GM12878 (cell line): ENCODE data around the gene HINT1. TPM values are rescaled to one million over a fixed set of nuclear protein-coding genes. Genes with fewer than 3 reads are reported as not detected.
A peak's percentile ranks its signal among the peaks of the same experiment; 100 is the strongest.

Experiments
- ATAC-seq: fragments of 200-7000 bp; cut with Tn5 transposase; 3 replicates; pipeline ENCODE4 v1.9.1; 2020; ENCODE audit warnings: mild to moderate bottlenecking, moderate library complexity
- Bru-seq: library from RNA; stranded (reverse); fragments of 400-500 nt; gene quantifications from one replicate; lab custom pipeline; 2021; lab: Mats Ljungman, UMichigan
- BruChase-seq, 2 experiments: library from RNA; stranded (reverse); fragments of 400-500 nt; gene quantifications; one replicate each; lab custom pipeline; 2021; lab: Mats Ljungman, UMichigan
- BruUV-seq: library from RNA; stranded (reverse); fragments of 400-500 nt; replicated peaks from 2 replicates; lab custom pipeline; 2021; lab: Mats Ljungman, UMichigan
- CTCF ChIA-PET: fragments of 300-600 bp; sonication (Branson Sonifier 250); formaldehyde crosslinking; extraction: SDS; loops from one replicate; lab custom pipeline; 2021; ENCODE audit warnings: inconsistent platforms; lab: Yijun Ruan, JAX
- POLR2A ChIA-PET: fragments of 350-600 bp; formaldehyde crosslinking; extraction: SDS; loops from one replicate; lab custom pipeline; 2021; ENCODE audit warnings: inconsistent platforms; lab: Charles Lee
- RAD21 ChIA-PET: fragments of 300-600 bp; sonication (Branson Sonifier 250); formaldehyde crosslinking; loops from one replicate; lab custom pipeline; 2023; ENCODE audit warnings: antibody characterized with exemption; ENCODE audit not compliant: unreplicated experiment; lab: Charles Lee
- SMC1A ChIA-PET: fragments of 300-600 bp; sonication (Branson Sonifier 250); formaldehyde crosslinking; loops from one replicate; lab custom pipeline; 2023; ENCODE audit not compliant: unreplicated experiment, uncharacterized antibody; lab: Charles Lee
- DNase-seq: peaks from one replicate; pipeline ENCODE4 v3.0.0-alpha.2; 2011; ENCODE audit warnings: low read depth, low spot score
- FAIRE-seq: peaks from 3 replicates; lab custom pipeline; 2011; peaks lifted over from hg19 to GRCh38; lab: Jason Lieb, UNC
- H2AFZ ChIP-seq: 2 replicates; pipeline ENCODE4 v1.6.0; 2011; ENCODE audit warnings: low read depth, low read length, control low read depth; ENCODE audit not compliant: control insufficient read depth
- H3K27ac ChIP-seq: 2 replicates; pipeline ENCODE4 v1.5.1; 2011; ENCODE audit warnings: control low read depth; ENCODE audit not compliant: control insufficient read depth, insufficient read depth
- H3K27me3 ChIP-seq, 2 experiments: replicated peaks in 1 of 2; 2 replicates each; pipeline versions ENCODE4 v1.6.0 to v1.6.1; 2011; ENCODE audit warnings: low read length in 1 of 2; ENCODE audit not compliant: control insufficient read depth in 2 of 2, insufficient read depth in 2 of 2
- H3K36me3 ChIP-seq, 2 experiments: 2 replicates each; pipeline ENCODE4 v1.5.1; 2011; ENCODE audit warnings: low read length in 1 of 2; ENCODE audit not compliant: control insufficient read depth in 2 of 2, insufficient read depth in 2 of 2
- H3K4me1 ChIP-seq: 2 replicates; pipeline ENCODE4 v1.6.1; 2011; ENCODE audit warnings: mild to moderate bottlenecking, low read length, moderate library complexity, mixed read lengths; ENCODE audit not compliant: control insufficient read depth, insufficient read depth
- H3K4me2 ChIP-seq: 2 replicates; pipeline ENCODE4 v1.6.0; 2011; ENCODE audit warnings: control low read depth; ENCODE audit not compliant: control insufficient read depth, insufficient read depth
- H3K4me3 ChIP-seq: fragments of 200-600 bp; sonication (generic); 2 replicates; pipeline ENCODE4 v1.5.1; 2016
- H3K79me2 ChIP-seq: 2 replicates; pipeline ENCODE4 v1.6.0; 2011; ENCODE audit warnings: low read length; ENCODE audit not compliant: control insufficient read depth, insufficient read depth
- H3K9ac ChIP-seq: 2 replicates; pipeline ENCODE4 v1.8.0; 2011; ENCODE audit warnings: low read length, control low read depth, mixed read lengths; ENCODE audit not compliant: control insufficient read depth, insufficient read depth
- H3K9me3 ChIP-seq: replicated peaks from 3 replicates; pipeline ENCODE4 v1.5.1; 2011; ENCODE audit warnings: mild to moderate bottlenecking, low read length; ENCODE audit not compliant: control insufficient read depth, insufficient read depth
- H4K20me1 ChIP-seq: 2 replicates; pipeline ENCODE4 v1.6.0; 2011; ENCODE audit not compliant: control insufficient read depth, insufficient read depth
- ATF3 ChIP-seq: IDR thresholded peaks from 2 replicates; pipeline ENCODE4 v1.6.1; 2011; ENCODE audit warnings: low read depth, mild to moderate bottlenecking, low read length, moderate library complexity, borderline replicate concordance; ENCODE audit errors: extremely low read depth
- CTCF ChIP-seq, 3 experiments: IDR thresholded peaks in 2 of 3; conservative IDR thresholded peaks in 1 of 3; 2 replicates each; pipeline ENCODE4 v1.5.1; 2011; ENCODE audit warnings: low read depth in 3 of 3, low read length in 3 of 3, mild to moderate bottlenecking in 3 of 3, control low read depth in 2 of 3, moderate library complexity in 2 of 3, inconsistent platforms in 1 of 3, mixed read lengths in 1 of 3; ENCODE audit not compliant: control insufficient read depth in 2 of 3, insufficient read depth in 1 of 3; ENCODE audit errors: extremely low read depth in 1 of 3
- MEF2B ChIP-seq: fragments of 450-650 bp; IDR thresholded peaks from 2 replicates; pipeline ENCODE4 v1.6.1; 2018; ENCODE audit warnings: mild to moderate bottlenecking, moderate library complexity; ENCODE audit not compliant: partially characterized antibody, poor library complexity, severe bottlenecking
- MXI1 ChIP-seq: fragments of 150-350 bp; IDR thresholded peaks from 2 replicates; pipeline ENCODE4 v1.6.1; 2011; ENCODE audit warnings: low read depth, mild to moderate bottlenecking, inconsistent platforms, low read length, improper control_type of control experiment
- POLR2AphosphoS2 ChIP-seq: IDR thresholded peaks from 2 replicates; pipeline ENCODE4 v1.6.1; 2011; ENCODE audit warnings: low read depth, mild to moderate bottlenecking, low read length, improper control_type of control experiment, moderate library complexity
- TBL1XR1 ChIP-seq: IDR thresholded peaks from 2 replicates; pipeline ENCODE4 v1.6.1; 2012; ENCODE audit warnings: low read depth, low read length, improper control_type of control experiment
- ZNF207 ChIP-seq: fragments of 450-650 bp; IDR thresholded peaks from 2 replicates; pipeline ENCODE4 v1.6.1; 2014; ENCODE audit warnings: antibody characterized with exemption, mild to moderate bottlenecking, borderline replicate concordance
- ZNF687 ChIP-seq: fragments of 450-650 bp; IDR thresholded peaks from 2 replicates; pipeline ENCODE4 v1.6.1; 2017; ENCODE audit warnings: mild to moderate bottlenecking, moderate library complexity
- ZSCAN29 ChIP-seq: fragments of 450-650 bp; IDR thresholded peaks from 2 replicates; pipeline ENCODE4 v1.6.1; 2017; ENCODE audit warnings: mild to moderate bottlenecking, moderate library complexity
- WGBS: methylation state at CpG from one replicate; pipeline ENCODE4 v1.1.6; 2016; ENCODE audit warnings: low lambda C conversion rate; ENCODE audit not compliant: insufficient replicate concordance, insufficient coverage; ENCODE audit errors: missing lambda C conversion rate; 5-methylcytosine and 5-hydroxymethylcytosine counted together
- in situ Hi-C: fragments of 300-500 bp; cut with MboI; formaldehyde crosslinking; loops from 9 replicates; pipeline ENCODE4 v1.14.3; 2018; ENCODE audit warnings: mixed read lengths
- intact Hi-C: fragments of 100-400 bp; cut with micrococcal nuclease; formaldehyde crosslinking; loops from one replicate; pipeline ENCODE4 v1.14.2; 2022; ENCODE audit not compliant: unreplicated experiment
- long read RNA-seq, 2 experiments: library from polyadenylated mRNA; unstranded; transcript quantifications; one replicate each; pipeline ENCODE4 v2.0.0, GENCODE V29; 2019 to 2020
- polyA minus RNA-seq, 3 experiments: library from RNA; depleted of rRNA, polyadenylated mRNA; stranded (reverse); fragments of >200 nt; gene quantifications; 2 replicates each; pipeline ENCODE4 v1.2.3, GENCODE V29; 2011
- polyA plus RNA-seq, 11 experiments: library from polyadenylated mRNA; depleted of rRNA in 4 of 11; unstranded in 6 of 11; stranded (reverse) in 5 of 11; fragments of >200 nt; fragmentation: Nextera tagmentation in 4 of 11; fragmentation: Illumina TruSeq in 1 of 11; extraction: Ambion mirVana in 4 of 11; extraction: Trizol in 1 of 11; gene quantifications; 1 replicate in 1 of 11; 2 replicates in 10 of 11; pipeline versions ENCODE4 v1.2.1 to v1.2.3, GENCODE V29; 2011 to 2016; ENCODE audit warnings: inconsistent platforms in 2 of 11, missing spikeins in 2 of 11, low read depth in 1 of 11
- total RNA-seq, 4 experiments: library from RNA; depleted of rRNA in 3 of 4; stranded (reverse); fragments of >200 nt in 3 of 4; fragmentation: Illumina TruSeq in 1 of 4; extraction: Trizol in 1 of 4; gene quantifications; 2 replicates each; pipeline versions ENCODE4 v1.2.1 to v1.2.3, GENCODE V29; 2013 to 2021

HINT1 gene
- 90.7 and 94.5 TPM in 2 replicates for total RNA-seq (2013; cell fraction: nucleolus; rRNA removed)
- total RNA-seq (2014; rRNA removed) (352 and 366 TPM in 2 replicates), total RNA-seq (2014; rRNA removed; fragmentation: Illumina TruSeq; extraction: Trizol) (347 and 351 TPM in 2 replicates), total RNA-seq (2021) (248 and 253 TPM in 2 replicates), polyA plus RNA-seq (2011; rRNA removed) (997 and 1,373 TPM in 2 replicates), polyA plus RNA-seq (2014; fragmentation: Illumina TruSeq; extraction: Trizol) (260 TPM in 2 replicates), polyA plus RNA-seq (2014; fragmentation: Nextera tagmentation; extraction: Ambion mirVana) (100 to 1,000 TPM; 844 to 901 TPM), polyA plus RNA-seq (2014; rRNA removed) (438 and 478 TPM in 2 replicates), polyA plus RNA-seq (2016; fragmentation: Nextera tagmentation; extraction: Ambion mirVana) (100 to 1,000 TPM; 687 to 705 TPM), polyA minus RNA-seq (2011; rRNA and poly(A)+ RNA removed) (124 and 166 TPM in 2 replicates), Bru-seq, nascent RNA (percentile 93 among the genes with signal in this experiment), BruChase-seq, experiment 1, labeled RNA remaining after a 6-hour chase (percentile 95 among the genes with signal in this experiment), BruChase-seq, experiment 2, labeled RNA remaining after a 2-hour chase (percentile 94 among the genes with signal in this experiment)
- 524 TPM for polyA plus RNA-seq (2011; ENCODE audit: low read depth)
- polyA plus RNA-seq (2011; cell fraction: cytosol; rRNA removed): 438 and 451 TPM in 2 replicates
- 337 and 368 TPM in 2 replicates for polyA plus RNA-seq (2011; cell fraction: nucleus; rRNA removed)
- 400 and 478 TPM in 2 replicates for polyA plus RNA-seq (2012)
- polyA minus RNA-seq (2011; cell fraction: cytosol; rRNA and poly(A)+ RNA removed): 75.7 and 78.3 TPM in 2 replicates
- 54.9 and 72.1 TPM in 2 replicates for polyA minus RNA-seq (2011; cell fraction: nucleus; rRNA and poly(A)+ RNA removed)
- long read RNA-seq, experiment 1, transcript HINT1-209 (3 exons, 656 nt): minor isoform, 6 of 283 reads
- long read RNA-seq, experiment 1, transcript HINT1-201 (3 exons, 1,081 nt): major isoform, 240 of 283 reads
- long read RNA-seq, experiment 1, partial matches to known transcripts: 1 of 283 reads
- long read RNA-seq, experiment 1, other reads (novel, unspliced or antisense): 34 of 283 reads
- long read RNA-seq, experiment 2, transcript HINT1-201 (3 exons, 1,081 nt): major isoform, 797 of 995 reads
- long read RNA-seq, experiment 2, transcript HINT1-209 (3 exons, 656 nt): minor isoform, 14 of 995 reads
- long read RNA-seq, experiment 2, partial matches to known transcripts: 3 of 995 reads
- long read RNA-seq, experiment 2, other reads (novel, unspliced or antisense): 173 of 995 reads

GRCh38 chr5:131165119-131165727 lies at the start of gene HINT1:
TSS of gene HINT1 (minus strand) at chr5:131165256. CDS start at chr5:131165205, 51 bp downstream.
- ChIA-PET POLR2A (interaction anchor here (0.6 to 1.3 kb wide), 8 partner anchors 45 to 251 kb away, joined by 3 to 9 read pairs (median 3); no protein-coding TSS in a partner anchor), RAD21 (interaction anchor here (0.6 to 1.5 kb wide), 21 partner anchors 41 to 217 kb away, joined by 3 to 15 read pairs (median 4); no protein-coding TSS in a partner anchor), SMC1A (interaction anchor here (0.7 to 2.1 kb wide), 14 partner anchors 42 to 249 kb away, joined by 3 to 6 read pairs (median 4); no protein-coding TSS in a partner anchor), CTCF (interaction anchor here (0.6 to 1.5 kb wide), 15 partner anchors 8 to 217 kb away, joined by 3 to 6 read pairs (median 3); no protein-coding TSS in a partner anchor)
- in situ Hi-C loops (loop anchor here (5.0 kb wide), 1 partner anchor 217 kb away; no protein-coding TSS in a partner anchor), intact Hi-C loops (loop anchor here (2.0 kb wide), 3 partner anchors 100 to 252 kb away; partner anchors contain the start of gene CDC42SE2)
- DNase-seq (peak; percentile 75), FAIRE-seq (peak; percentile 56), ATAC-seq (peak; percentile 90)
- H3K9ac ChIP-seq: peak within 1 kb of the TSS; percentile 95
- no peaks in the 10 kb centered on the region for H3K27me3 ChIP-seq
- peaks cover 51% of the 10 kb centered on the region for H3K79me2 ChIP-seq
- H3K4me2 ChIP-seq: peak within 1 kb of the TSS; percentile 73
- peak within 1 kb of the TSS; percentile 93 for H2AFZ ChIP-seq
- peaks cover 0 to 19% of the 10 kb centered on the region in 2 experiments; a peak in 3 of 4 replicates for H3K36me3 ChIP-seq
- H3K4me3 ChIP-seq: peak within 1 kb of the TSS; percentile 92
- H4K20me1 ChIP-seq: no peaks in the 10 kb centered on the region
- H3K4me1 ChIP-seq: peaks cover 3% of the 10 kb centered on the region; the same call in 1 of the 2 replicates
- WGBS: 2% methylated on average over 33 of the region's 33 CpGs
- H3K9me3 ChIP-seq: no peaks in the 10 kb centered on the region
- peak within 1 kb of the TSS; percentile 86 for H3K27ac ChIP-seq
- BruUV-seq: no TSS peak
- TF ChIP-seq ZNF207 (peak; percentile 42; the same call in 1 of the 2 replicates), CTCF (IDR thresholded peaks at IDR 0.05 in 2 of 3, conservative IDR thresholded peaks at IDR 0.05 in 1 of 3; ENCODE audit: control insufficient read depth in 2 of 3, extremely low read depth in 1 of 3, insufficient read depth in 1 of 3, low read depth in 3 of 3, low read length in 3 of 3) (peak in 2 of 3 experiments; percentile 18 to 45; a peak in 4 of 6 replicates), ATF3 (peak; percentile 15; the same call in 1 of the 2 replicates), POLR2AphosphoS2 (0 out of 2 replicates have a peak, but pooled peaks have one; percentile 44), MXI1 (peak; percentile 55; the same call in 1 of the 2 replicates), MEF2B (no peak), TBL1XR1 (no peak), ZNF687 (peak; percentile 64; the same call in 1 of the 2 replicates), ZSCAN29 (no peak)
